ENCODE measurements around the gene OR2M3.

OR2M3 gene

GRCh38 chr1:248152056-248152827, 44.8 kb upstream of the OR2M3 start:
- Histone ChIP-seq H3K36me3 (ENCODE audit: control insufficient read depth in 2 of 2, insufficient read depth in 1 of 2, low read length in 2 of 2) (no peaks in the 10 kb centered on the region), H3K4me3 (ENCODE audit: low read depth, low read length) (no peak overlapping the region), H3K9me3 (ENCODE audit: control insufficient read depth, insufficient read depth, low read depth, low read length) (no peaks in the 10 kb centered on the region), H3K4me1 (ENCODE audit: control insufficient read depth, insufficient read depth, low read length) (no peaks in the 10 kb centered on the region), H3K27ac (ENCODE audit: extremely low read depth, low read depth, low read length) (no peak overlapping the region)
- TF ChIP-seq ZNF157 (tag by site-specific recombination; IDR thresholded peaks at IDR 0.05), result no peak
- POLR2A ChIA-PET, result no interaction called here
- CTCF ChIA-PET, result no interaction called here

DNA sequence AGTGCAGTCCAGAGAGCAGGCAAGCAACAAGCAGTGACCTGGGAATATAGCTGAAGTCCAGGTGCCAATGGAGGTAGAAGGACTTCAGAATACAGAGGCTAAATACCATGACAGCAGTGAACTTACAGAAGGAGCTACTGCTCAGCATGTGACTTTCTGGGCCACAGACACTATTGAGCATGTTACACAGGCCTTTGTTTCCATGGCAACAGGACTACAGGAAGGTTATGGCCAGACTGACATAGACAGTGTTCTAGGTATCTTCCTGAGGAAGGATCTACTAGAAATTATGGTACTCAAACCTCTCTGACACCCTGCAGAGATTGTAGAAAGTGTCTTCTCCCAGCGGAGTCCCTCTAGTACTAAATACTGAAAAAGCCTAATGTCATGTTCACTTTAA, 41.1 kb upstream of the OR2M3 start:
- Histone ChIP-seq H3K36me3 (ENCODE audit: control insufficient read depth in 2 of 2, insufficient read depth in 1 of 2, low read length in 2 of 2) (no peaks in the 10 kb centered on the region), H3K4me1 (ENCODE audit: control insufficient read depth, insufficient read depth, low read length) (no peaks in the 10 kb centered on the region), H3K4me3 (ENCODE audit: low read depth, low read length) (no peak overlapping the region), H3K27ac (ENCODE audit: extremely low read depth, low read depth, low read length) (no peak overlapping the region), H3K9me3 (ENCODE audit: control insufficient read depth, insufficient read depth, low read depth, low read length) (no peaks in the 10 kb centered on the region)
- TF ChIP-seq ZNF585B (tag by site-specific recombination; IDR thresholded peaks at IDR 0.05) (no peak), ZNF2 (tag by site-specific recombination; IDR thresholded peaks at IDR 0.05) (no peak), SP3 (tag by site-specific recombination; IDR thresholded peaks at IDR 0.05) (no peak), ZBTB20 (tag by site-specific recombination; IDR thresholded peaks at IDR 0.05) (no peak), INSM2 (tag by site-specific recombination; IDR thresholded peaks at IDR 0.05) (no peak), PRDM10 (tag by site-specific recombination; IDR thresholded peaks at IDR 0.05) (no peak), ZNF416 (tag by site-specific recombination; IDR thresholded peaks at IDR 0.05) (no peak), ZNF473 (tag by site-specific recombination; IDR thresholded peaks at IDR 0.05) (no peak), ZBTB44 (tag by site-specific recombination; IDR thresholded peaks at IDR 0.05) (no peak), ZFP3 (tag by site-specific recombination; IDR thresholded peaks at IDR 0.05; ENCODE audit: low read depth) (no peak), ZNF76 (tag by site-specific recombination; IDR thresholded peaks at IDR 0.05; ENCODE audit: borderline replicate concordance, low read depth) (no peak), ZNF768 (tag by site-specific recombination; IDR thresholded peaks at IDR 0.05) (no peak)
- POLR2A ChIA-PET, result no interaction called here
- CTCF ChIA-PET, result no interaction called here

- no peaks in the 10 kb centered on the region for H3K36me3 ChIP-seq (ENCODE audit: control insufficient read depth in 2 of 2, insufficient read depth in 1 of 2, low read length in 2 of 2)
- ChIA-PET CTCF (no interaction called here), POLR2A (no interaction called here)
- no peak for TF ChIP-seq KLF9 (tag by site-specific recombination; IDR thresholded peaks at IDR 0.05; ENCODE audit: low read depth)
- TF ChIP-seq ZNF19 (tag by site-specific recombination; IDR thresholded peaks at IDR 0.05; ENCODE audit: low read depth), result no peak
- H3K4me1 ChIP-seq (ENCODE audit: control insufficient read depth, insufficient read depth, low read length), result no peaks in the 10 kb centered on the region
- H3K9me3 ChIP-seq (ENCODE audit: control insufficient read depth, insufficient read depth, low read depth, low read length), result no peaks in the 10 kb centered on the region
- no peak overlapping the region for H3K4me3 ChIP-seq (ENCODE audit: low read depth, low read length)
- H3K27ac ChIP-seq (ENCODE audit: extremely low read depth, low read depth, low read length), result no peak overlapping the region
These were observed 38.3 kb upstream of the OR2M3 start for GRCh38 chr1:248158758-248159157.
